DND-41 (cell line): Measurements from ENCODE around the gene PCDHB8.
"Not testable (repeated sequence)": the region's sequence is repeated elsewhere in the genome, so short reads cannot be mapped to it uniquely, and the experiment has no call there.

Experiments used
- ATAC-seq: fragments of 200-7000 bp; cut with Tn5 transposase; 3 replicates; pipeline ENCODE4 v1.9.1; 2021; ENCODE audit warnings: low read depth; ENCODE audit not compliant: insufficient read depth
- DNase-seq: peaks from one replicate; pipeline ENCODE4 v3.0.0-alpha.2; 2020
- H2AFZ ChIP-seq: 2 replicates; pipeline ENCODE4 v1.6.0; 2012; ENCODE audit warnings: low read depth, low read length
- H3K27ac ChIP-seq: 2 replicates; pipeline ENCODE4 v1.5.1; 2012; ENCODE audit warnings: low read length, inconsistent platforms
- H3K27me3 ChIP-seq: fragments of 200-600 bp; sonication (generic); 2 replicates; pipeline ENCODE4 v1.6.0; 2012; ENCODE audit warnings: low read length, mild to moderate bottlenecking, inconsistent platforms; ENCODE audit not compliant: insufficient read depth, poor library complexity
- H3K36me3 ChIP-seq: 2 replicates; pipeline ENCODE4 v1.5.1; 2012; ENCODE audit warnings: low read length, inconsistent platforms; ENCODE audit not compliant: insufficient read depth
- H3K4me1 ChIP-seq: 2 replicates; pipeline ENCODE4 v1.5.1; 2012; ENCODE audit warnings: mild to moderate bottlenecking, low read length; ENCODE audit not compliant: insufficient read depth
- H3K4me2 ChIP-seq: 2 replicates; pipeline ENCODE4 v1.6.0; 2012; ENCODE audit warnings: mild to moderate bottlenecking, moderate library complexity, low read length, inconsistent platforms; ENCODE audit not compliant: insufficient read depth
- H3K4me3 ChIP-seq, 2 experiments: fragments of 200-600 bp in 1 of 2; shearing (Covaris generic) in 1 of 2; 2 replicates each; pipeline ENCODE4 v1.5.1; 2012 to 2016; ENCODE audit warnings: inconsistent platforms in 2 of 2, low read length in 2 of 2, mild to moderate bottlenecking in 2 of 2, low read depth in 1 of 2, moderate library complexity in 1 of 2
- H3K79me2 ChIP-seq: 2 replicates; pipeline ENCODE4 v1.6.0; 2012; ENCODE audit warnings: low read length, inconsistent platforms; ENCODE audit not compliant: insufficient read depth
- H3K9ac ChIP-seq: 2 replicates; pipeline ENCODE4 v1.6.0; 2012; ENCODE audit warnings: low read depth, mild to moderate bottlenecking, inconsistent platforms, low read length, moderate library complexity
- H3K9me3 ChIP-seq: 2 replicates; pipeline ENCODE4 v1.5.1; 2012; ENCODE audit warnings: low read length, moderate library complexity, mild to moderate bottlenecking, inconsistent platforms; ENCODE audit not compliant: insufficient read depth, severe bottlenecking
- H4K20me1 ChIP-seq: 2 replicates; pipeline ENCODE4 v1.6.0; 2012; ENCODE audit warnings: low read length; ENCODE audit not compliant: insufficient read depth
- EZH2 ChIP-seq: IDR thresholded peaks from 3 replicates; pipeline ENCODE4 v1.6.1; 2012; ENCODE audit warnings: borderline replicate concordance, low read depth, mild to moderate bottlenecking, moderate library complexity, low read length, inconsistent platforms; ENCODE audit not compliant: severe bottlenecking
- TF ChIP-seq, protein P1 (sequence below): IDR thresholded peaks from 2 replicates; pipeline ENCODE4 v1.5.1; 2012; ENCODE audit warnings: borderline replicate concordance, low read length, moderate library complexity, mild to moderate bottlenecking; ENCODE audit not compliant: poor library complexity, severe bottlenecking; ENCODE audit errors: extremely low read depth

PCDHB8 gene

GRCh38 chr5:141201646-141202045, 24.1 kb downstream of the PCDHB8 start:
- H3K36me3 ChIP-seq, H3K9me3 ChIP-seq, H3K4me2 ChIP-seq, H3K4me1 ChIP-seq, DNase-seq, H2AFZ ChIP-seq, H3K4me3 ChIP-seq, H3K27me3 ChIP-seq, H3K9ac ChIP-seq, H4K20me1 ChIP-seq, H3K27ac ChIP-seq, H3K79me2 ChIP-seq, ATAC-seq: not testable (repeated sequence)

DNA sequence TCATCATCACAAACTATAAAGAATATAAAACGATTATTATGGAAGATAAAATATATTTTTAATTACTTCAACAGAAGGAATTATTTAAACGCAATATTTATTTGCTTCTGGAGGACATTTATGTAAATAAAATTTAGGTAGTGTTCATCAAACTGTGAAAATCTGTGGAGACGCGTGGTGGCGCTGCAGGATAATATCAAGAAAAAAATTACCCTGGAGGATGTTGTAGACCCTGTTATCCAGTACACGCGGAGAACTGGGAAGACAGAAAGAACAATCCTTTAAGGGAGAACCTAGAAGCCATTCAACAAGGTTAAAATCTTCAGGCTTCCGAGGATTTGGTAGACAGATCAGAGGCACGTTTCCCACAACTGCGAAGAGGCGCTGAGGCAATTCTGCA, 30.9 kb downstream of the PCDHB8 start, which contains the start of gene PCDHB12:
Gene PCDHB12 (plus strand): TSS at position 242 of the 400 bp plus-strand sequence. CDS start 189 bp downstream, outside the sequence.
- H2AFZ ChIP-seq = no peak within 1 kb of the TSS
- no peaks in the 10 kb centered on the region for H3K9me3 ChIP-seq
- no peak for DNase-seq
- H3K4me1 ChIP-seq = no peaks in the 10 kb centered on the region
- no peak within 1 kb of the TSS for H3K27ac ChIP-seq
- no peaks in the 10 kb centered on the region for H3K79me2 ChIP-seq
- H3K27me3 ChIP-seq = peaks cover 11% of the 10 kb centered on the region
- no peak within 1 kb of the TSS for H3K9ac ChIP-seq
- no peak within 1 kb of the TSS for H3K4me3 ChIP-seq
- no peak for TF ChIP-seq EZH2
- TF ChIP-seq, protein P1, sequence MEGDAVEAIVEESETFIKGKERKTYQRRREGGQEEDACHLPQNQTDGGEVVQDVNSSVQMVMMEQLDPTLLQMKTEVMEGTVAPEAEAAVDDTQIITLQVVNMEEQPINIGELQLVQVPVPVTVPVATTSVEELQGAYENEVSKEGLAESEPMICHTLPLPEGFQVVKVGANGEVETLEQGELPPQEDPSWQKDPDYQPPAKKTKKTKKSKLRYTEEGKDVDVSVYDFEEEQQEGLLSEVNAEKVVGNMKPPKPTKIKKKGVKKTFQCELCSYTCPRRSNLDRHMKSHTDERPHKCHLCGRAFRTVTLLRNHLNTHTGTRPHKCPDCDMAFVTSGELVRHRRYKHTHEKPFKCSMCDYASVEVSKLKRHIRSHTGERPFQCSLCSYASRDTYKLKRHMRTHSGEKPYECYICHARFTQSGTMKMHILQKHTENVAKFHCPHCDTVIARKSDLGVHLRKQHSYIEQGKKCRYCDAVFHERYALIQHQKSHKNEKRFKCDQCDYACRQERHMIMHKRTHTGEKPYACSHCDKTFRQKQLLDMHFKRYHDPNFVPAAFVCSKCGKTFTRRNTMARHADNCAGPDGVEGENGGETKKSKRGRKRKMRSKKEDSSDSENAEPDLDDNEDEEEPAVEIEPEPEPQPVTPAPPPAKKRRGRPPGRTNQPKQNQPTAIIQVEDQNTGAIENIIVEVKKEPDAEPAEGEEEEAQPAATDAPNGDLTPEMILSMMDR = peak; percentile 40
- no peak within 1 kb of the TSS for H3K4me2 ChIP-seq
- no peaks in the 10 kb centered on the region for H4K20me1 ChIP-seq
- ATAC-seq = no peak
- H3K36me3 ChIP-seq = no peaks in the 10 kb centered on the region

DNA sequence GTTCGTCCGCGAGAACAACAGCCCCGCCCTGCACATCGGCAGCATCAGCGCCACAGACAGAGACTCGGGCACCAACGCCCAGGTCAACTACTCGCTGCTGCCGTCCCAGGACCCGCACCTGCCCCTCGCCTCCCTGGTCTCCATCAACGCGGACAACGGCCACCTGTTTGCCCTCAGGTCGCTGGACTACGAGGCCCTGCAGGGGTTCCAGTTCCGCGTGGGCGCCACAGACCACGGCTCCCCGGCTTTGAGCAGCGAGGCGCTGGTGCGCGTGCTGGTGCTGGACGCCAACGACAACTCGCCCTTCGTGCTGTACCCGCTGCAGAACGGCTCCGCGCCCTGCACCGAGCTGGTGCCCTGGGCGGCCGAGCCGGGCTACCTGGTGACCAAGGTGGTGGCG, 32.7 kb downstream of the PCDHB8 start:
- not testable (repeated sequence) for H3K27ac ChIP-seq, H3K4me2 ChIP-seq, H3K4me1 ChIP-seq, H3K4me3 ChIP-seq, ATAC-seq, H3K79me2 ChIP-seq, H4K20me1 ChIP-seq, H3K9ac ChIP-seq, DNase-seq, H3K36me3 ChIP-seq, H3K9me3 ChIP-seq, H2AFZ ChIP-seq
- peaks cover 11% of the 10 kb centered on the region for H3K27me3 ChIP-seq

- not testable (repeated sequence) for ATAC-seq
Observed at GRCh38 chr5:141210849-141211248, 33.3 kb downstream of the PCDHB8 start.

GRCh38 chr5:141213656-141214339, 36.2 kb downstream of the PCDHB8 start, which contains the start of gene PCDHB13:
Gene PCDHB13, plus strand, starts transcription at chr5:141213919. Its CDS starts 205 bp downstream, at chr5:141214124.
- ATAC-seq (peak; percentile 73), DNase-seq (peak; percentile 54)
- not testable (repeated sequence) for H3K79me2 ChIP-seq, H3K36me3 ChIP-seq, H3K4me2 ChIP-seq, H3K9ac ChIP-seq, H3K27ac ChIP-seq, H3K4me3 ChIP-seq, H4K20me1 ChIP-seq, H3K27me3 ChIP-seq, H3K4me1 ChIP-seq, H3K9me3 ChIP-seq, H2AFZ ChIP-seq
- TF ChIP-seq, protein P1 = peak; percentile 61

More at GRCh38 chr5:141210849-141211248, 33.3 kb downstream of the PCDHB8 start:
- H4K20me1 ChIP-seq, H3K4me2 ChIP-seq, H3K36me3 ChIP-seq, H2AFZ ChIP-seq, H3K9me3 ChIP-seq, H3K4me1 ChIP-seq, H3K27ac ChIP-seq, H3K79me2 ChIP-seq, H3K4me3 ChIP-seq, DNase-seq, H3K9ac ChIP-seq: not testable (repeated sequence)
- peaks cover 11% of the 10 kb centered on the region for H3K27me3 ChIP-seq

DNA sequence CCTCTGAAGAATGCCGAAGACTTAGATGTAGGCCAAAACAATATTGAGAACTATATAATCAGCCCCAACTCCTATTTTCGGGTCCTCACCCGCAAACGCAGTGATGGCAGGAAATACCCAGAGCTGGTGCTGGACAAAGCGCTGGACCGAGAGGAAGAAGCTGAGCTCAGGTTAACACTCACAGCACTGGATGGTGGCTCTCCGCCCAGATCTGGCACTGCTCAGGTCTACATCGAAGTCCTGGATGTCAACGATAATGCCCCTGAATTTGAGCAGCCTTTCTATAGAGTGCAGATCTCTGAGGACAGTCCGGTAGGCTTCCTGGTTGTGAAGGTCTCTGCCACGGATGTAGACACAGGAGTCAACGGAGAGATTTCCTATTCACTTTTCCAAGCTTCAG, 37.0 kb downstream of the PCDHB8 start:
- not testable (repeated sequence) for H4K20me1 ChIP-seq, H3K4me1 ChIP-seq, H3K27me3 ChIP-seq, H2AFZ ChIP-seq, H3K4me2 ChIP-seq, H3K36me3 ChIP-seq, H3K4me3 ChIP-seq, H3K79me2 ChIP-seq, H3K9ac ChIP-seq, H3K9me3 ChIP-seq, DNase-seq, ATAC-seq, H3K27ac ChIP-seq
